Endothelial cell of hepatic sinusoid (primary cell): ENCODE results near the gene ATP1B1.

Experiments
- in situ Hi-C: cut with HindIII; loops from 2 replicates; pipeline ENCODE4 v1.10.0; 2017; ENCODE audit warnings: low sequenced_read_pairs

Gene ATP1B1

DNA sequence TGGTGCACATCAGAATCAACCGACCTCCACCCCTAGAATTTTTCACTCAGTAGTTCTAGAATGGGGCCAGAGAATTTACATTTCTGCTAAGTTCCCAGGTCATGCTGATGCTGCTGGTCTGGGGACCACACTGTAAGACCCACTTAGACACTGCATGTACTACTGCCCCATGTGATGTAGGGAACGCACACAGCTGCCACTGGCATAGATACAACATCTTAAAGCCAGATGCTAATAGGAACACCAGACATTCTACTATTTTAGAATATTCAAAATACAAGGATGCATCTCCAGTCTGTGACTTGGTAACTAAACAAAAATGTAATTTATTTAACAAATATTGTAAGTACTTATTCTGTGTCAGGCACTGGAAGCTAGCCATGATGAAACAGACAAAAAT is 14.1 kb upstream of the ATP1B1 start:
- in situ Hi-C loops, result no loop called here

DNA sequence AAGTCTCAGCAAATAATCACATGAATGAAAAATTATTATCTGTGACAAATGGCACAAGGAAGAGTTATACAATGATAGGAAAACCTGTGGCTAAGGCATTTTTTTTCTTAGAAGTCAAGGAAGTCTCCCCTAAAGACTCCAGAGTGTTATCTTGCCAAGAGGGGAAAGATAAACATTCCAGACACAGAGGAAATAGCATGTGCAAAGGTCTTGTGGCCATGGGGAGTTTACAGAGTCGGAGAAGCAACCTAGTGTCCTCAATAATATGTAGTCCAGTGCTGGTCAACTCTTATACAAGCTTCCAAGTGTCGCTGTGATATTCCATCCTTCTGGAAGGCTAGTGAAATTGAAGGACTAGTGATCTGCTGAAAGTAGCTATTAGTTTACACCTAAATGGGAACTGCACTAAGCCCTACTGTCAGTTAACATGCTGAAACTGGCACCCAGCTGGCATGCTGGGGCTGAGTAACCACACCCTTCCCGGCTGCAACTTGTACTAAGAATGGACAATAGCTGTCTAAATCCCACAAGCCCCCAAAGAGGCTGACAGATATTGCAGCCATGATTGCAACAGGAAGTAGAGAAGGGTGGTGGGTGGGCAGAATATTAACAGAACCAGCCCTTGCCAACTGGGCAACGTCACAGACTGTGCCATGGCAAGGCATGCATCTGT is 11.5 kb upstream of the ATP1B1 start:
- in situ Hi-C loops, result no loop called here

DNA sequence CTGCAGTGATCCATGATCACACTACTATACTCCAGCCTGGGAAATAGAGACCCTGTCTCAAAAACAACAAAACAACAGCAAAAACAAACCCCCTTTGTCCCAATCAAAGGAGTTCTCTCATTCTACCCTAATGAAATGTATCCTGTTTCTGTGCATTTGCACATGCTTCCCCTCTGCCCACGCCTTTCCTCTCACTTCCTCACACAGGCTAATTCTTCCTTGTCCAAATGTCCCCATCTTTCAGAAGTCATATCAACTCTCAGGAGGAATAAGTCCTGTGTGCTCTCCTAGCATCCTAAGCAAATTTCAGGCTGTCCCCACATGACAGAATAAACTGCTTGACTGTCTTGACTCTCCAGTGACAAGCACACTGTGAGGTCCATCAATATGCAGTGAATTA is 8.1 kb upstream of the ATP1B1 start:
- in situ Hi-C loops, result no loop called here

DNA sequence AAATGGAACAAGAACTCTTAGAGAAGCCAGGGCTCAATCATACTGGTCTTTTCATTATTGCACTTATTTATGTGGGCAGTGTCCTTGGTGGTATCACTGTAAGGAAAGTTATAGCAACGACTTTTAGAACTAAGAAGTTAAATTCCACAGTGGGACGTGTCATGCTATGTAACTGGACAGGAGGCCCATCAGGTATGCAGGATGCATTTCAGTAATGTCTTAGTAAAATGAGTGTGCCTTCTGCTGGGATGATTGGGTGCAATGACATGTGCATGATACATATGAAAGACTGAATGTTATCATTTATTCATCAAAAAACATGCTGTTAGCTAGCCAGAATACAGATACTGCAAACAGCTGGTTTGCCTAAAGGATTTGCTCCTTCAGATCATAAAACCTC is 6.9 kb upstream of the ATP1B1 start:
- in situ Hi-C loops, result no loop called here

DNA sequence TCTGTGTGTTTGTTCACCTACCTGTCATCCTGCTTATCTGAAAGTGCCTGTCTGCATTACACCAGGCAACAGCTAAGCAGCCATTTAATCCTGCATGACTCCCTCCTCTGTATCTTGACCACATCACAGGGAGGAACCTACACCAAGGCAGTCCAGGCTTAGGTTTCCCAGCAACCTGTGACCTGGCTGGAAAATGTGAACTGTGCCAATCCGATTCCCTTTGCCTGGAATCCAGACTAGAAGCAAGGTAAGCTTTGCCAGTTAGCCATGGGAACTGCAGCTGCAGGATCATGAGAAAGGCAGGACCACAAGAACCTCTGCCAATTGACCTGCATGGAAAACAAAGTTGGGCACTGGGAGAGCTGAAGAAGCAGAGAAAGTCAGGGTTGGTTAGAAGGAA is 6.3 kb upstream of the ATP1B1 start:
- in situ Hi-C loops, result no loop called here

DNA sequence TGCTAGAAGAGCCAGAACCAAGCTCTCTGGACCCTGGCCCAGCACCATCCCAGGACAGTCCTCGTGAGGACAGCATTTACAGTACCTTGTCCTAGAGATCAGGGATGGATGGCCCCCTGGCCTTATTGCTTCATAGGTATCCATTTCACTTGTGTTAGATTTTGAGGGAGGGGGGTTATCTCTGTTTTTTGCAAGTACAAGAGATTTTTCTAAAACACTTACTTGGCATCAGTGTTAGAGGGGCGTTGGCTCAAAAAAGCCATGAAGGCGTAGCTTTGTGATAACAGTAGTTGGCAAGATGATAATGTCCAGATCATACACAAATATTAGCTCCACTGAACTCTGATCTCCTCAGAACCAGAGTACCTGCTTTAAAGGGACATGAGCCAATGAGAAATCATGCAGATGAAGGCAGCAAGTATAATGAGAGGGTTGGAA is 5.8 kb upstream of the ATP1B1 start:
- in situ Hi-C loops, result no loop called here

DNA sequence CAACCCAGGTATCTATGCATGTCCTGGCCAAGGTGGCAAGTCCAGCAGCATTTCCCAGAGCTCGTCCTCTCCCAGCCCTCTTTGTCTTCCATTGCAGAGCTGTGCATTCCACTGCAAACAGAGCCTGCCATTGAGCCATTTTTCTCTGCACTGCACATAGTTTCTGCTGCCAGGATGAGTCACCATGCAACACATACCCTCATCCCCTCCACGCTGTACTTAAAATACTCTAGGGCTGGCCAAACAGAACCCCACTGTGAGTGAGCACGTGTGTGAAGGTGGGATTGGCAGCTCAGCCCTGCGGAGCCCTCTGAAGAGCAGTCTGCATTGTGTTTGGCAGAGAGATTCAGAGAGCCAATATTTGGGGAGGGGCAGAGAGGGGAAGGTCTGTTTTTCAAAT is 3.9 kb upstream of the ATP1B1 start:
- in situ Hi-C loops, result no loop called here

DNA sequence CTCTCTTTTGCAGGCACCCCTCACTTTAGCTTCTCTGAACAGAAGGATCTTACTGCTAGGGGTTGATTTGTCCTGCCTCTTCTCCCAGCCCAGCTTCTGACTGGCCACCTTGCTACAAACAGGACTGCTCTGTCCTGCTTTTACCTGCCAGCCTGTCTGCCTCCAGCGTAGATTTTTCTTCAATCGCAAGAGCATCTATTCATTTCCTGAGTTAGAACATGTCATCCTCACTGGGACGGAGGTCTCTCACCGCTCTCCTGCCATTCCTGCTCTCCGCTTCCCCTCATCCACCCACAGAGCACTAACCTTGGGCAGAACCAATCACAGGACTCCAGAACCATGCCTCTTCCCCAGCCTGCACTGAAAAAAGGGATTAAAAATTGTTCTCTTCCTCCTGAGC is 3.5 kb upstream of the ATP1B1 start:
- in situ Hi-C loops, result no loop called here

DNA sequence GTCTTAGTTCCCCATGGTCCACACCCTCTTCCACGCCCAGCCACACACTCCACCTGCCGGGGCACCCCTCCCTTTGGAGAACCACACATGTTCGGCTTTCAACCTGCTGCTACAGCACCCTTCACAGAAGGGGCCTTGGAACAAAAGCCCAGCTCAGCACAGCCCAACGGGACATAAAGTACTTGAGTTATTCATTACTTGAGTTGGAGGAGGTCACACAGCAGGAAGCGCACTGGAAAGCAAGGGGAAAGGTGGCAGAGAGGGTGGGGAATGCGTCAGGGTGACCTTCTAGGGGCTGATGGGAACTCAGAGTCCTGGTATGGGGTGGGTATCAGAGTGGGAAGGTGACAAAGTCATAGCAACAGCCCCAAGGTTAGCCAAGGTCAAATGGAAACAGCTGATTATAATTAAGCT is 3.0 kb upstream of the ATP1B1 start:
- in situ Hi-C loops, result no loop called here

DNA sequence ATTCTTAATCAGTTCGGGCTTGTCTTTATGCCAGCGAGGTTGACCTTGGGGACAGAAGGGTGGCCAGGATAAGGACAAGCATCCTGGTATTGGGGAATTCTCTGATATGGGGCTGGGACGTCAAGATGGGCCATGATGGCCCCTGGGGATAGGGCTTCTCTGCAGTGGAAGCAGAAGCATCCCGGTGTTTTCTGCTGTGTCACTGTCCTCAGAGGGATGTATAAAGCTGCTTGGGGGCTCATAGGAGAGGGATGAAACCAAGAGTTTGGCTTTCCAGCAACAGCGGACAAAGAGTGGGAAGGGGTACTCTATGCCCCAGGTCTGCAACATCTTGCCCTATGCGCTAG is 1.4 kb upstream of the ATP1B1 start:
- in situ Hi-C loops, result no loop called here

DNA sequence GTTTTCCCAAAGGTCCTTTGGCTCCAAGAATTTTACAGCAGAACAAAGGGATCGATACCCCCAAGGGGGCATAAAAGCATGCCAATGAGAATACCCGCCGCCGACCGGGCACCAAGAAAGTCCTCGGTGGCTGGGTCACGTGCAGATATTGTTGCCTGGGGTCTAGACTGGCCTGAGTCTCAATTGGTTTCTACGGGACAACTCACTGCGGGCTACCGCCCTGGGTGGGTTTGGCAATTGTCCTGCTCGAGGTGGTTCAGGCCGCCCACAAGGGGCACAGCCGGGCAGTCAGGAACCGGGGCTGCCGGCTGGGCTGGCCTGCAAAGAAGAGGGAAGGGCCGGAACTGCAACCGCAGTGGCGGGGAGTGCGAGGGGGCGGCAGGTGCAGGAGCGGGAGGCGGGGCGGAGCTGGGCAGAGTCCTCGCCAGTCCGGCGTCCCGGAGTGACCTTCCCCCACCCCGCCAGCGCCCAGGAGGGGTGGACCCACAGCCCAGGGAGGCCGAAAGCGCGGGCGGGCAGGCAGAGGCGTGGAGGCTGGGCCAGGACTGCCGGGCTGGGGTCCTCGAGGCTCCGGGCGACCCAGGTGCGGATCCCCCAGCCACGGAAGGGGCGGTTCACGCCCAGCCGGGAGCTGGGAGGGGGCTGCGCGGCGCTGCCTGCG is 926 bp upstream of the ATP1B1 start:
- in situ Hi-C loops, result no loop called here

DNA sequence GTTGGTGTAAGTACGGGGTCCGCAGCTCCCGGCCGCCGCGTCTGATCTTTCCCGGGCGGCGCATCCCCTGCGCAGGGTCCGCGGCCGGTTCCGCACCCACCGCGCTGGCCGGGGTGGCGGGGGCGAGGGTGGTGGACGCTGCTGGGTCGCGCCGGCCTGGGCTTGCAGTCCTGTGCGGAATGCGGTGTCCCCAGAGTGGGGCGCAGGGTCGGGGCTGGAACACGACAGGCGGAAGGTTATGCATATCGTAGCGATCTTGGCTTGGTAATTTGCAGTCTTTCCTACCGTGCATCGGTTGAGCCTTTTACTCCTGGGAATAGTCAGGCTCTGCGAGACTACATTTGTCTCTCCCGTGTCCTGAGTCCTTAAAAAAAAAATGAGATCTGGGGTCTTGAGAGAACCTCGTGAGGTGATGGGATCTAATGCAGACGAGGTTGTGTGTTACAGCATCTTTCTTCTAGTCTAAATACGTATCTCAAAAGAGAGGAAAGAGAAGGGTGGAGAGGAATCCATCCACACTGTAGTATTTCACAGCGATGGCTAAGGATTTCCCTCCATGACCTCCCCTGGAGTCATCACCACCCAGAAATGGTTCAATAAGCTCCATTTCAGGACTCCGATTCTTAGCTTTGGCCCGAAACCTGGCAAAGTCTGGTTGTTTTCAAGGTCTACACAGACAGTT is 572 bp downstream of the ATP1B1 start:
- in situ Hi-C loops, result no loop called here

DNA sequence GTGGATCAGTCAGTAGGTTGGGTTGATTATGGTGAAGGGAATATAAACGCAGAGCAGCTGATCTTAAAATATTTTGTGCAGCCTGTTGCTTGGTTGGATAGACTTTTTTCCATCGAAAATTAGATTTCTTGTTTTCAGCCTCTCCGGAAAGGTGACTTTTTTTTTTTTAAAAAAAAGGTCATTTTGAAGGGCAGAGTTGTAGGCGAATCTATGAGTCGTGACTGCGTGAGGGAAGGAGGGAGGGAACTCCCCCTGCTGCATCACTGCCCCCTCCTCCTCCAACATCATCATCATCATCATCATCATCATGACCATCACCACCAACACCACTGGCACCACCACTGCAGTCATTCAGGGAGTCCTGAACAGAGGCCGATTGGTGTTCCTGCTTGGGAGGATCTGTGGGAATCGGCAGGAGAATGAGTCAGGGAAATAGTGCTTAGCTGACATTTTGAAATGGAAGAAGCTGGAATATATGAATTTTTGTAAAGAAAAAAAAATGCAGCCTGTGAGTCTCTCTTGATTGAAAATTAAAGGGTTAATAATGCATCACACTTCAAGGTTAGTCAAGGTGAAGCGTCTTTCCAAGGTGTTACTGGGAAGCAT is 1.2 kb downstream of the ATP1B1 start:
- in situ Hi-C loops, result no loop called here

DNA sequence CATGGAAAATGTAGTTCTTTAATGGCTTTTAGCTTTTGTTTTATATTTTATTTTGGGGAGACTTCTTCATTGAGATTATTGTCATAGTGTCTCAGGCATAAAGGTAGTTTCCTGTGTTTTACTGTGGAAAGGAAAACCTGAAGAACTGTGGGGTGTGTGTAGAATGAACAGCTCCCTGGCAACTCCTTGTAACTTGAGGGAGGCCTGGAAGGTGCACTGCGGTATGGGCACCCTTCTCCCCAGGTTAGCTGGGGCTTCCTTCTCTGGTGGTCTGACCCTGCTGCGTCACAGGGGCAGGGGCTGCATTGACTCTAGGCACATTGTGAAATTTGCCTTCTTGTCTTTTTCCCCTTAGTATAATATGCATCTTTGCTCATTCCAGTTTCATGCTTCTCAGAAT is 1.7 kb downstream of the ATP1B1 start:
- in situ Hi-C loops, result no loop called here

DNA sequence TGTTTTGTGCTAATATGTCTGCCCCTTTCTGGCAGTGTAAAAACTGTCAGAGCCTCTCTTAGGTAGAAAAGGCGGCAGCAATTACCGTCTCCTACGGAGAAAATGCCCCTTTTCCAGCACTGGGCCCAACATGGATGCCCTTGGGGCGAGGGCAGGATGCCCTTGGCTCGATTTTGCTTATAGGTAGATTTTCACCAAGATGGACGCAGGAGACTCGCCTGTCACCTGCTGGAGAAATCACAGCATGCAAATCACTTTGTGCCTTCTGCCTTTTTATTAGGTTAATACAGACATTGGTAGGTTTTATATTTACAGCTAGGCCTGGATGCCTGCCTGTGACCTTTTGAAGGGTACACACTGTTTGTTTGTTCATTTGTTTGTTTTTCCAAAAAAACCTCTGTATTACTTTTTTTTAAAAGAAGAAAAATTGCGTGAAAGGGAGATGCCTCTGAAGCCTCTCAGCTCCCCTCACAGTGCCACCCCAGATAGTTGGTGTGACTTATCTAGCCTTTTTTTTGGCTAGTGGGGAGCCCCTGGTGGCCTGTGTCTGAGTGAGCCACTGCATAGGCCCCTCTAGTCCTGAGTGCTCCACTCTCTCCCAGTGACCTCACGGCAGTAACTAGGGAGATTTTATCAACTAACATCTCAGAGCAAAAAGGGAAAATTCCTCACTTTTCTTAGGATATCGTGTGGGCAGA is 2.5 kb downstream of the ATP1B1 start:
- in situ Hi-C loops, result no loop called here

DNA sequence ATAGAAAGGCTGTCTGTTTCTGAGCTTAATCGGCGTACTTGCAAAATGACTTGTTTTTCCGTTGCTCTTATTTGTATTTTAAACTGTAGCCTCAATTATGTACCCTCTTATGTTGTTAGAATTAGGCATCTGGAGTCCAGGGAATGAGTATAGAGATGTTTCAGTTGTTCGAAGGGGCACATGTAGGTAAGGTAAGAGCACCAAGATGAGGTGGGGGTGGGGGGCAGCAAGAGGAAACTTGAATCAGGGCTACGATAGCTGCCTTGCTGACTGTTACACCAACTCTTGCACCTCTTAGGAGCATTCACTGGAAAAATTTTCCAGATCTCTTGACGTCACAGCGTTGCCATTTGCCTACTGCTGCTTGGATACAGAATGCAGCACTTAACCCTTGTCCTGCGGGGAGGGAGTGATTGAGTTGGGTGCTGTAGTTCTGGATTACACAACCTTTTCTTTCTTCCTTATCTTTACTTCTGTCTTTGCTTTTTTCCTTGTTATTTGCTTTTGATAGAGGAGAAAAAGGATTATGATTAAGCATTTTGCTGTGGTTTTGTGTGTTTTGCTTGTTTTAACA is 3.2 kb downstream of the ATP1B1 start:
- in situ Hi-C loops, result no loop called here

DNA sequence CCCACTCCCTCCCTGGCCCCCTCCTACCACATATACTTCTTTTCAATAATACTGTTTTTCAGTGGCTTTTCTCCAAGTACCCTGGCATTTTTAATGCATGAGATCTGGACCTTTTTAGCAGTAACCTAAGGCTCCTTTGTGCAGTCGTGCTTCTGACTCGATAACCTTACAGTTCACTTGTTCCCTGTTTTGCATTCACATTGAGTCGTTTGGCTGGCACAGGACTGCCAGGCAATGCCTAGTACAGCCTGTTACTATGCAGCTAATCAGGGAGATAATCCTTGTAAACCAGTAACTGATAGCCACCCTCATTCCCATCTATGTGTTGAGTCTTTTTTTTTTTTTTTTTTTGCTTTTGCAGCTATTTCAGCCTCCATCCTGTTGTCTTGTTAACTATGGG is 3.7 kb downstream of the ATP1B1 start:
- in situ Hi-C loops, result no loop called here

DNA sequence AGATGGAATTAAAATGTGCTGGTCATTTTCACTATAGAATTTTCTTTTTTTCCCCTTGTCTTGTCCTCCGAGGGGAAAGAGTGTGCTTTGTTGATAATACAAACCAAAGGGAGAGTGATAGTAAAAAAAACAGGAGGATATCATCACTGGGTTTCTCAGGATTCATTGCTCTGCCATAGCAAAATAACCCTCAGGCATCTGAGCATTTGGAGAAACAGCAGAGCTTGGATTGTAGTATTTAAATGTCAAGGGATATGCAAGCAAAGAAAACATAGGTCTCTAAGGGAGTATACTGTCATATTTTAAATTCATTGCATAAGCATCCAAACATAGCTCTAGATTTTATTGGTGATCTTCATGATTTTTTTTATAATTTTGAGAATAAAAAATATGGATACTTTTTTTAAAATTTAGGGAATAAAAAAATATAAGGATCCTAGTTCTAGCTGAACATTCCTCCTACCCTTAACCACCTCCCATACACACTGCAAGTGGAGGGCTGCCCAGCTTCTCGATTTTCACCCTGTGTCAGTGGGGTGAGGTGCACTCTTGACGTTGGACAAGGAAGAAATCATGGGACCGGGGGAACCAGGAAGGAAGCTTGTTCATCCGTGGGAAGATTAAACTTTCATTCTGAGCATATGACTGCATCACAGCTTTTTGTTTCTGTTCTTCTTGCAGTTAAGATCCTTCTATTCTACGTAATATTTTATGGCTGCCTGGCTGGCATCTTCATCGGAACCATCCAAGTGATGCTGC is 4.4 kb downstream of the ATP1B1 start:
- in situ Hi-C loops, result no loop called here

DNA sequence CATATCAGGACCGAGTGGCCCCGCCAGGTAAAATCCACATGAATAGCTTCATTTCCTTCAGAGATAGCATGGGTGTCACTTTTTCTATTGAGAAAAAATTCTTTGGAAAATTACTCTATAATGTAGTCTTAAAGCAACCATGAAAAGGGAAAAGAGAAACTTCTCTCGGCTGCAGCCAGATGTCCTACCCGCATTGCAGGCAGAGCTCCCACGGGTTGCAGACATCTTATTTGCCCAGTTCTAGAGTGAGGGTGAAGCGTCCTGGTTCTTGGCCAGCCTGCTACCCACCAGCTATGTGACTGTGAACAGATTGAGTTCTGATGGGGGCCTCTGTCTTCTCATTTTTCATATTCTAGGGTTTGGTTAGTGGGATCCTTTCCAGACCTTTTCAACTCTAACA is 5.0 kb downstream of the ATP1B1 start:
- in situ Hi-C loops, result no loop called here

DNA sequence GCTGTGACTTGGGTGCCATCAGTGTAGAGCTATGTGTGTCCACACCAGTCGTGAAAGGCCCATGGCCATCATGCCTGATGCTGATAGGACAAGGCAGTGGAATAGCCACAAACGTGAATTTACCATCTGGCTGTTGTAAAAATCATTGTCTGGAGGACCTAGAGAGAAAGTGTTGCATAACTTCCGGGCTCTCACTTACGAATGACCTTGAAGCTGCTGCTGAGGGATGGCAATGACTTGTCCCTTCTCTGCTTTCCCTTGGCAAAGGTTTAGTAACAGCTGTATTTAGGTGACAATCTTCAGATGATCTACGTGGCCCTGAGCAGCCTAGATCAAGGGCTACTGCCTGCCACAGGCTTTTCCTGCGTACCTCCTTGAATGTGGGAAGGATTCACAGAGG is 5.8 kb downstream of the ATP1B1 start:
- in situ Hi-C loops, result no loop called here
